NCI-H446 (cell line): ENCODE data around the gene CAPN1.
"Not testable (repeated sequence)": the region's sequence is repeated elsewhere in the genome, so short reads cannot be mapped to it uniquely, and the experiment has no call there.

ENCODE experiments used
- DNase-seq, 2 experiments: peaks; one replicate each; lab custom pipeline; 2025; lab: John Stamatoyannopoulos, UW

Gene CAPN1

DNA sequence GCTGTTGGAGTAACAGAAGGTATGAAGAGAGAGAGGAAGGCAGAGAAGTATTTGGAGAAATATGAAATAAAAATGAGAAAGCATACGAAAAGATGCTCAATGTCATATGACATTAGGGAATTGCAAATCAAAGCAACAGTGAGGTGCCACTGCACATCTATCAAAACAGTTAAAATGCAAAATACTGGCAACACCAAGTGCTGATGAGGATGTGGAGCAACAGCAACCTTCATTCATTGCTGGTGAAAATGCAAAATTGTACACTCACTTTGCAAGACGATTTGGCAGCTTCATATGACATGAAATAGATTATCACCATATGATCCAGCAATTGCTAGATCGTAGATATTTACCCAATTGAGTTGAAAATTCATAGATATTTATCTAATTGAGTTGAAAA, 21.1 kb upstream of the CAPN1 start:
- no peak for DNase-seq

DNA sequence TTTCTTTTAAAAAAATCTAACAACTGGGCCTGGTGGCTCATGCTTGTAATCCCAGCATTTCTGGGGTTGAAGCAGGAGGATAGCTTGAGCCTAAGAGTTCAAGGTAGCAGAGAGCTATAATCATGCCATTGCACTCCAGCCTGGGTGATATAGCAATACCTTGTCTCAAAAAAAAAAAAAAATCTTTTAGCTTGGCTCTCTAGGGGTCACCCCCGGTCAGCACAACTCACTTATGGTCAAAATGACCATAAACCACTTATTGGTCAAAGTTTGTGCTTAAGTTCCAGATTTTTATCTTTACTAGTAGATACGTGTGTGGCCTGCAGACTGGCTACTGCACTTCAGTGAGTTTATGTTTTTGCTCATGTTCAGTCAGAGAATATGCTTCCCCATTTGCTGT, 18.0 kb upstream of the CAPN1 start:
- DNase-seq = no peak

- DNase-seq = no peak
These were observed 16.1 kb upstream of the CAPN1 start for GRCh38 chr11:65165410-65166317.

DNA sequence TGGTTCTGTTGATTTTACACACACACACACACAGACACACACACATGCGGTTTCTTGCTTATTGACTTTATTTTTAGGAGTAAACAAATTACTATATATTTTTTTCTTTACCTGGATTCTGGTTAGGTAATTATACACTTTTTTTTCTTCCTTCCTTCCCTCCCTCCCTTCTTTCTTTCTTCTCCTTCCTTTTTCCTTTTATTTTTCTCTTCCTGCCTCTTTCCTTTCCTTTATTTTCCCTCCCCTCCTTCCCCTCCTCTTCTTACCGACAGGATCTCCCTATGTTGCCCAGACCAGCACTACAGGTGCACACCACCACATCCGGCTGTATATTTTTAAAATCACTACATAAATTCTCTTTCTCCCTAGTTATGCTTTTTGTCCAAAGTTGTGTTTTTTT, 14.8 kb upstream of the CAPN1 start:
- DNase-seq = no peak

DNA sequence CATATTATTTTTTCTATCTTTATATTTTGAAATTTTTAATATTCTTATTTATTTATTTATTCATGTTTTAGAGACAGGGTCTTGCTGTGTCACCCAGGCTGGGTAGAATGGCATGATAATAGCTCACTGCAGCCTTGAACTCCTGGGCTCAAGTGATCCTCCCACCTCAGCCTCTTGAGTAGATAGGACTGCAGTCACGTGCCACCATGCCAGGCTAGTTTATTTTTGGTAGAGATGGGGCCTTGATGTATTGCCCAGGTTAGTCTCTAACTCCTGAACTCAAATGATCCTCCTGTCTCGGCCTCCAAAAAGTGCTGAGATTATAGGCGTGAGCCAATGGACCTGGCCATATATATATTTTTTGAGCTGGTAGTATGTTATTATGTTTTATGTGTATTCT, 14.1 kb upstream of the CAPN1 start:
- DNase-seq = no peak

- no peak for DNase-seq
These were observed 12.5 kb upstream of the CAPN1 start for GRCh38 chr11:65169164-65169641.

GRCh38 chr11:65170058-65170534, 11.6 kb upstream of the CAPN1 start, which contains the start of gene SPDYC:
Gene SPDYC (plus strand): TSS chr11:65170233. CDS start chr11:65171358, 1,125 bp downstream.
- no peak for DNase-seq

DNA sequence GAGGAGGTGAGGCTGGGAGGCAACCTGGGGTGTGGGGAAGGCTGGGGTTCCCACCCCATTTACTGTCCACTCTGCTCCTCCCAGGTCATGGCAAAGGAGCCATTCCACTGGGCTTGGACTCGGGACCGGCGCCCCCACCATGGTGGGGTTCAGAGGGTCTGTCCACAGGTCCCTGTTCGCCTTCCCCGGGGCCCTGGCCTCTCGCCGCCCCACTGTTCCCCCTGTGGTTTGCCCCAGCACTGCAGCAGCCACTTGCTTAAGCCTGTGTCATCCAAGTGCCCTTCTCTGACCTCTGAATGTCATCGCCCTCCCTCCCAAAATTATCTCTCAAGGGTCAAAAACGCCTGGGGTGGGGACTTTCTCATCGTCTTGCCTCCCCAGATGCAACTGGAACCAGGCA, 9.1 kb upstream of the CAPN1 start:
- no peak for DNase-seq

- DNase-seq = not testable (repeated sequence)
These were observed 7.1 kb upstream of the CAPN1 start for GRCh38 chr11:65174571-65175010.

GRCh38 chr11:65180877-65181568, 705 bp upstream of the CAPN1 start:
- peak; percentile 28 to 50 for DNase-seq

DNA sequence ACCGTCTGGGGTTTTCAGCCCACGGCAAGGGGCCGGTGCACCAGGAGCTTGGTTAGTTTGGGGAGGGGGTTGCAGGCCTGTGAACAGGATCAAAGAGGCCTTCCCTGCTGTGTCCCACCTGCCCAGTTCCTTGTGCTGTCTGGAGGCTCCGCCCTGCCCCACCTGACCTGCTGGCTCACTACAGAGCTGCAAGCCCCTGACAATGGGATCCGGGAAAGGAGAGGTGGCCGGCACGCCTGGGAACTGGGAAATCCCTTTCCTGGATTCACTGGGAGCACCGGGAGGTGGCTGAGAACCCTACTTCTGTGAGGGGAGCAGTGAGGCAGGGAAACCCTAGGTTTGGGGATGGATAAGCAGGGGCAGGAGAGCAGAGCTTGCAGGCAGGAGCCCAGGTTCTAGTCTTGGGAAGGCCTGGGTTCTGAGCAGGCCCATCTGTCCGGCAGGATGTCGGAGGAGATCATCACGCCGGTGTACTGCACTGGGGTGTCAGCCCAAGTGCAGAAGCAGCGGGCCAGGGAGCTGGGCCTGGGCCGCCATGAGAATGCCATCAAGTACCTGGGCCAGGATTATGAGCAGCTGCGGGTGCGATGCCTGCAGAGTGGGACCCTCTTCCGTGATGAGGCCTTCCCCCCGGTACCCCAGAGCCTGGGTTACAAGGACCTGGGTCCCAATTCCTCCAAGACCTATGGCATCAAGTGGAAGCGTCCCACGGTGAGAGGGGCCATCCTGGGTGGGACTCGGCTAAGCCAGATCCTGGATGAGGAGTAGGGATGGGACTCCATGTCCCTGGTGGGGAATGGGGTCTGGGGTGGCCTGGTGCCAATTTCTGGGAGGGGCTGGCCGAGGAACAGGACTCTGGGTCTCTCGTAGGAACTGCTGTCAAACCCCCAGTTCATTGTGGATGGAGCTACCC, 786 bp downstream of the CAPN1 start:
- no peak for DNase-seq

- DNase-seq = no peak
These were observed 1.6 kb downstream of the CAPN1 start for GRCh38 chr11:65183201-65183891.

DNA sequence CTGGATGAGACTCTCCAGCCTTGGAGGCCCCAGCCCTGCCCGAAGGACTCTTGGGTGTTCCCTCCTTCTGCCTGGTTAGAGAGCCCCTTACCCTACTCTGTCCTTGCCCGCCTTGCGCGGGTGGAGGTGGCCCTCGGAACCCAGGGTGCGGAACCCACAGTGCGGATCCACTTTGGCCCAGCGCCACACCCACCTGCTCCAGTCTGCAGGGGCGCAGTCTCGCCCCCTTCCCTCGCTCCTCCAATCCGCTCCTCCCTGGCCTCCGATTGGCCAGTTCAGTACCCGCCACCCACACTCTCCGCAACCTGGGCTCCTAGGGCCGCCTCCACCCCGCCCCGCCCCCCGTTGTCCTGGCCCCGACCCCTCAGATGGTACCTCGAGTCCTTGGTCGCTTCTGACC, 2.4 kb downstream of the CAPN1 start:
- no peak for DNase-seq

DNA sequence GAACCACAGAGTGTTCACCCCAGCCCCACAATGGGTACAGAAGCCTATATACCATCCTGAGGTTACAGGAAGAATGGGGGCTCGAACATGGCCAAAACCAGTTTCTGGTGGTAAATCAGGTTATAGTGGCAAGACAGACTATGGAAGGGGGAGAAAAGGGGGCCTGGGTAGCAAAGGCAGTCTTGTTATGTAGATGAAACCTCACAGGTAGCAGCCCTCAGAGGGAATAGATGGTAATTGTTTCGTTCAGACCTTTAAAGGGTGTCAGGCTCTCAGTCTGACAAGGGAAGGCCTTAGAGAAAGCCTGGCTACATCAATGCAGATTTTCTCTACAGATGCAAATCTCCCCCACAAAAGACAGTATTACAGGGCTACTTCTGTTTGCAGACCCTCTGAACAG, 3.4 kb downstream of the CAPN1 start:
- no peak for DNase-seq

DNA sequence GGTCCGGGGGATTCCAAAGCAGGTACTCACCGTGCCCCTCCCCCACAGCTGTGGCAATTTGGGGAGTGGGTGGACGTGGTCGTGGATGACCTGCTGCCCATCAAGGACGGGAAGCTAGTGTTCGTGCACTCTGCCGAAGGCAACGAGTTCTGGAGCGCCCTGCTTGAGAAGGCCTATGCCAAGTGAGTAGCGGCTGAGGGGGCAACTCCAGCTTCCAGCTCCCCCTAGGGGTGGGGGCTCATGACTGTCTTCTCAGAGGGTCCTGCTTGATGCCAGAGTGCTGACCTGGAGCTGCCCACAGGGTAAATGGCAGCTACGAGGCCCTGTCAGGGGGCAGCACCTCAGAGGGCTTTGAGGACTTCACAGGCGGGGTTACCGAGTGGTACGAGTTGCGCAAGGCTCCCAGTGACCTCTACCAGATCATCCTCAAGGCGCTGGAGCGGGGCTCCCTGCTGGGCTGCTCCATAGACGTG, 4.2 kb downstream of the CAPN1 start:
- no peak for DNase-seq

DNA sequence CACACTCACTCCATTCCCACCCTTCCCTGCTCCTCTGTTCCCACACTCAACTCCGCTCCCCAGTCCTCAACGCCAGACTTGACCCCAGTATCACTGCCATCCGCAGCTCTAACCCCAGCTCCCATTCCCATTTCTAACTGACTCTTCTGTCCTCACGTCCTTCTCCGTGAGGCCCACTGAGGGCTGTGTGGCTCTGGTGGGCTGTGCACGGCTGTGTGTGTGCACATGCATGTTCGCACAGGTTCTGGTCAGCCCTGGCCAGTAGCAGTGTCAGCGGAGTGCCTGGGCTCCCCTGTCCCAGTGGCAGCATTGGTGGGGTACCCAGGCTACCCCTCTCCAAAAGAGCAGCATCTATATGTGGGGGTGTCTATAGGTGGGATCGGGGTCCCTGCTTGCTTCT, 5.0 kb downstream of the CAPN1 start:
- DNase-seq = no peak

DNA sequence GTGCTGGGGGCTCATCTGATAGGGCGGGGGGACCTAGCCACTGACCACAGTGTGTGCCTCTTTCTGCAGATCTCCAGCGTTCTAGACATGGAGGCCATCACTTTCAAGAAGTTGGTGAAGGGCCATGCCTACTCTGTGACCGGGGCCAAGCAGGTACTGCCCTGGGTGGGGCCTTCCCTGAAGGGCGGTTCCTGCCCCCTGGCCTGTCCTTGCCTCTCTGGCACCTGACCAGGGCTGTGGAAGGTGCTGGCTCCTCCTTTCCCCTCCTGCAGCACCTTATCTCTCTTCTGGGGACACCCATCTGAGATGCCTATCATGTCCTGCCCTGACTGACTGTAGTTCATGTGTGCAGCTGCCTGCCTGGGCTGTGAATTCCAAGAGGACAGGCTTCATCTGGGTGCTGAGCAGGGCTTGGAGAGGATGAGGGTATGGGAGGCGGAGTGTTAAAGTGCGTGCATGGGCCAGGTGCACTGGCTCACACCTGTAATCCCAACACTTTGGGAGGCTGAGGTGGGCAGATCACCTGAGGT, 5.5 kb downstream of the CAPN1 start:
- no peak for DNase-seq

DNA sequence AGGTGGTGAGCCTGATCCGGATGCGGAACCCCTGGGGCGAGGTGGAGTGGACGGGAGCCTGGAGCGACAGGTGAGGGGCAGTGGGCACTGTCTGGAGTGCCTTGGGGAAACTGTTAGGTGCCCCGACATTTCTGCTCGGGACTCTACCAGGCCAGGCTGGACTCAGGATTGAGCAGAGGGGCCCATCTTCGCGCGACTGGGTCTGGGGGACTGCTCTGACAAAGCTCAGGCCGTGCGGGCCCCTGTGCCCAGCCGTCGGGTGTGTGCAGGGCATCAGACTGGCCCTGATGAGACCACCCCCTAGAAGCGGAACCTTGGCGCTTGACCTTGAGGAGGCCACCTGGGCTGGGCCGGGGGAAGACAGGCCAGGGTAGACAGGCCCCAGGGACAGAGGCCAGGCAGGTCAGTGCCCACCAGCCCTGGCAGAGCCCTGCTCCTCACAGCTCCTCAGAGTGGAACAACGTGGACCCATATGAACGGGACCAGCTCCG, 6.3 kb downstream of the CAPN1 start:
- DNase-seq = no peak

GRCh38 chr11:65188486-65188885, 6.8 kb downstream of the CAPN1 start:
- DNase-seq = no peak

- DNase-seq = no peak
These were observed 7.5 kb downstream of the CAPN1 start for GRCh38 chr11:65189191-65189590.

GRCh38 chr11:65194564-65194963, 12.8 kb downstream of the CAPN1 start:
- DNase-seq = no peak
